GM19238 (cell line): Measurements from ENCODE around the gene LGALS8.
"Not testable (repeated sequence)": the region's sequence is repeated elsewhere in the genome, so short reads cannot be mapped to it uniquely, and the experiment has no call there.

Source experiments
- DNase-seq: peaks from one replicate; pipeline ENCODE4 v3.0.0; 2011; ENCODE audit warnings: low spot score; ENCODE audit not compliant: insufficient read length

LGALS8 gene

DNA sequence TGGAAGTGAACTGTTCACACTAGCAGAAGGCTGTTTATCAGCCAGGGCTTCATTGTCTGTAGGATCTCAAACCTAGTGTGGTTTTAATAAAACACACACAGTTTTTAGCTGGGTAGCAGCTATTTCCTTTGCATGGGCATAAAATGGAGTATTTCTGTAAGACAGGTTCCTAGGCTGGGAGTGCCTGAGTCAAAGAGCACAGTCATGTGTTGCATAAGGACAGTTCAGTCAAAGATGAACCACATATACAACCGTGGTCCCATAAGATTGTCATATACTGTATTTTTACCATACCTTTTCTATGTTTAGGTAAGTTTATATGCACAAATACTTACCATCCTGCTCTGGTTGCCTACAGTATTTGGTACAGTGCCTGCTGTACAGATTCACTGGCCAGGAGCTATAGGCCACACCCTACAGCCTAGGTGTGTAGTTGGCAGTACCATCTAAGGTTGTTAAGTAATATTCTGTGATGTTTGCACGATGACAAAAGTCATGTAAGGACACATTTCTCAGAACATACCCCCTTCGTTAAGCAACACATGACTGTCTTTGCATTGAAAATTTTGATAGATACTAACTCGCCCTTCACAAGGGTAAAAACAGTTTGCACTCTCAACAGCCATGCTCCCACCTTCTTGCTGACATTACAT, 17.2 kb downstream of the LGALS8 start:
- DNase-seq = no peak

DNA sequence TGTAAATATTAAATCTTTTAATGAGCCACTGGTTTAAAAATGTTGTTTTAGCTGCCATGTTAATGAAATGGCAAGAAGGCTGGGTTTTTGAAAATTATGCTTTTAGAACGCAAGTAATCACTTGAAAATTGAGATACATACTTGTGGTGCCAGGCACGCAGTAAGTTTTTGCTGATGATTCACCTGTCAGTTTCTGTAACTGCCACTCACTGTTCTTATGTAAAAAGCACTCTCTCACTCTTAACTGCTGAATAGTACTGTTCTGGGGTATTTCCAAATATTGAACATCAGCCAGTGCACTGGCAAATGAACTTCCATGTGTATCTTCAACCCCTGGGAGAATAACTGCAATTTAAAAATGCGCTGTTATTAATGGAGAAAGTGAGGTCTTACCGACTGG, 17.9 kb downstream of the LGALS8 start:
- DNase-seq = no peak

DNA sequence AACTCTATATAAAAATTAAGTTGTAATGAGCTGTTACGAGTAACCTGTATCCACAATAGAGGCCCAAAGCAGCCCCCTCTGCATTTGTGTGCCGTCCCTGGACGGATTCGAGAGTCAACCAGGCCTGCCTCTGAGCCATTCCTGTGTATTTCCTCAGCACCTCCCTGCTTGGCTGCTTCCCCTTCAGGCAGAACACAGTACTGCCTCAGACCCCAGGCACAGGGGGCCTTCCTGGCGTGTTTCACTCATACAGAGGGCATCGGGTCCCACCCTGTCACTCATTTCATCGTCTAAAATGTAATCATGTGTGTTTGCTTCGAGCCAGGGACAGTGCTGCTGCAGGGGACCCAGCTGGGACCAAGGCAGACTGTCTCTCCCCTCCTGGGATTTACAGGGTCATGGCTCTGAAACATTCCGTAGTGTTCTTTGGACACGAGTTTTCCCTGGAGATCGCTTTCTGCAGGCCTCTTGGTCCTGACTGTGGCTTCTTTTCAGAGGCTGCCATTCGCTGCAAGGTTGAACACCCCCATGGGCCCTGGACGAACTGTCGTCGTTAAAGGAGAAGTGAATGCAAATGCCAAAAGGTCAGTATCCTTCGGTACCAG, 19.4 kb downstream of the LGALS8 start:
- DNase-seq = no peak

DNA sequence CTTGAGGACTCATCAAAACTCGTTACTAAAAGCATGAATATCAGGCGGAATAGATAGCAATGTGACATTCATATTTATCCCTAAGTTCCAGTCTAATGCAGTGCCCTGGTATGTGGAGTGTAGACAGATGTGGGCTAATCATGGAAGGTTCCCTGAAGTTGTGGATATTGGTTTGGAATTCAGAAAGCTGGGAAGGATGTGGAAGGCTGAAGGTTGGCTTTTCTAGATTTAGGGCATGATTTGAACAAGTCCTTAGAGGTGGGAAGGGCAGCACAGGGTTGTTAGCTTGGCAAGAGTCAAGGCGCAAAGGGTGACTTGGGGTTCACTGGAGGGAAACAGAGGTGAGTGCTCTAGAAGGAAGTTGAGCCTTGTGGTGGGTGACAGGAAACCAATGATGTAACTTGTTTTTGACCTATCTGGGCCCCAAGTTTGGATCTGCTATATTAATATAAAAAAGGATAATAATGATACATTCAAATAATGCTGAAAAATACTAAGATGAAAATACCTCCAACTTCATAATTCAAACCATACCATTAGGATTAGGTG, 21.9 kb downstream of the LGALS8 start:
- DNase-seq = no peak

DNA sequence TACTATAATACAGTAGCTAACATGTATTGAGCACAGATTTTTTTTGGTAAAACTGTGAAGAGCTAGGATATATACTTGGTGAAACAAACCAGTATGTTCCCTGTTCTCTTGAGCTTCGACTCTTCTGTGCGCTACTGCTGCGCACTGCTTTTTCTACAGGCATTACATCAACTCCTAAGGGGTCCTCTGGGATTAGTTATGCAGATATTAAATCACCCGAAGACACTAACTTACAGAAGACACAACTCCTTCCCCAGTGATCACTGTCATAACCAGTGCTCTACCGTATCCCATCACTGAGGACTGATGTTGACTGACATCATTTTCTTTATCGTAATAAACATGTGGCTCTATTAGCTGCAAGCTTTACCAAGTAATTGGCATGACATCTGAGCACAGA, 24.7 kb downstream of the LGALS8 start:
- DNase-seq = no peak

DNA sequence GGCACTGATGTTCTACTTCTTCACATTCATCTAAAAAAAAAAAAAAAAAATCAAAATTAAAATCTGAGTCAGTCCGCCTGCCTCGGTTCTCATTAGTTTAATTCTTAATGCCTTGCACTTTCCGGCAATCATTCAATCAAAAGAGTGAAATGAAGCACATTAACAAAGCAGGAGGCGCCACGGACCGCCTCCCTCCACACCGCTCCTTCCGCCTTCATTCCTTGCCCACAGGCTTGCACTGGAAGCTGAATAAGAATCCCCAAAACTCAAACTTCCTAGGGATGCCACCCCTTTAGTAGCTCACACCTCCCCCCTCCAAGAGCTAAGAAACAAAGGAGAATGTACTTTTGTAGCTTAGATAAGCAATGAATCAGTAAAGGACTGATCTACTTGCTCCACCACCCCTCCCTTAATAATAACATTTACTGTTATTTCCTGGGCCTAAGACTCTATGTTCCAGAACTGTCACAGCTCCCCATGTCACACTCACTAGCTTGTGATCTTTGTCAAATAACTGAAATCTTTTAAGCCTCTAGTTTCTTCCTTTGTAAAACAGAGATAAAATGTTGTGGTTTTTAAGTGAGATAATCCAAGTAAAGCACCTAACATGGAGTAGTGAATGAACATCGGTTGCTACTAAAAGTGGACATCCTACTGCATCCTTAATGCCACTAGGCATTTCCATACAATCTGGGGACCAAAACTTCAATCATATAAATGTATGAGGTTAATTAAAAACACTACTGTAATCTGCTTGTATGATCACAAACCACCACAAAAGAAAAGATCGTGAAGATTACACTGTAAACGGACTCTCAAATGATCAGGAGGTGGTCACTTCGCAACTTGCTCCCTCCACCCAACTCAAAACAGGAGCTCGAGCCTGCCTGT, 27.4 kb downstream of the LGALS8 start:
- no peak for DNase-seq

DNA sequence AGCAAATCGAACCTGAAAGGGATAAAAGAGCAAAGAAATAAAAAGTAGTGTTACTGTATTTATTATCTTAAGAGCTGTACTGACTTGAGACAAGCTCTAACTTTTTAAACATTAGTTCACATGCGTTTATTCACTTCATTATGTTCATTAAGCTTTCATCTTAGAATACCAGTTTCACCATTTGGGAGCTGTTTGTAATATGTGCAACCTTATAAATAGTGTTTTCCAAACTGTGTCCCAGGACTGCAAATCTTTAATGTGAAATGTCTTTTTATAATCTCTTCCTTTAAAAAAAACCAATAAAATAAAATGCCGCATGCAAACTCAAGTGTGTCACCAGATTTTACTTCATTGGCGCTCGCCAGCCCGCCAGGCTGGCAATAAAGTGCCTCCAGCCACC, 28.3 kb downstream of the LGALS8 start:
- no peak for DNase-seq

DNA sequence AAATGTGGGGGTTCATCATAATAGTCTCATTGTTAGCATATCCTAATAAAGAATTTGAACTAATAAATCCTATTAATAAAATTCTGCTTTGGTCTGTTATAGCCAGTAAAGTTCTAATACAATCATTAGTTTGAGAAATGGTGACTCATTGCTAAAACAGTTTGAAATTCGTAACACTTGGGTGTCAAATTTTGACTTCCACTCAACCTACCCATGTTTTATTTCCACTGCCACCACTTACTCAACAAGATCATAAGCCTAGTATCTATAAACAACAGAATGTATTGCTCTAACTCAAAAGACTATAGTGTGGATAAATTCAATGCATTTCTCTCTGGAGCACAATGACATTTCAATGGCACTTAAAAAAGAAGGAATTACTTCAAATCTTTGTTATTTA, 29.1 kb downstream of the LGALS8 start:
- no peak for DNase-seq

DNA sequence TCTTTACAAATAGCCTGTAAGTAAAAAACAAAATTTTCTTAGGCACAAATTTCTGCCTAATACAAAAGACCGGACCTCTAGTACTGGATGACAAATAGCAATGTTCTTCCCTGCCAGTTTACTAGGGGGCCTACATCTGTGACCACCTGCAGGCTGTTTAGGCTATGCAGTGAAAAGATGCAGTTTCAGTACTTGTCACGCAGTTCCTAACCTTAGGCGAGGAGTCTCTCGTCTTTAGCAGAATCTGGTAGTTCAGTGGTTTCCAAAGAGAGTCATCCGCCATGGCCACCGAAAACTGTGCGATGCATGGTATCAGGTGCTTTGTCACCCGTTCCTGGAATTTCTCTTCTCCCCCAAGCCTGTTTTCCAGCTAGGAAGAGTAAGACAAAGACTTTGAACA, 29.6 kb downstream of the LGALS8 start:
- DNase-seq = no peak

DNA sequence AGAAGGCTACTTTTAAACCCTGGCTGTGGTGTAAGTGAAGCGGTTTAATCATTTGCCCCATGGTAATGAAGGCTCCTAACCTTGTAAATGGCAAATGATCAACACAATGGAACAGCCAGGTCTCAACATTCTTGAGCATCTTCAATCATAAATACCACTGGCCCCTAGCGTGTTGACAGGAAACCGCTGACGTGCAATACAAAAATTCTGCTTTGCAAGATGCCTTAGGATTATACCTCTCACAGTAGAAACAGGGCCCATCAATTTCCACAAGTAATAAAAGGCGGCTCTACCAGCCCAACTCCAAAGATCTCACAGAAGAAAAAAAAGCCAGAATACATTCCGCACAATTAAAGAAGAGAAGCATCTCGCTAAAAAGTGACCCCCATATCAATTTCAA, 32.8 kb downstream of the LGALS8 start:
- no peak for DNase-seq

DNA sequence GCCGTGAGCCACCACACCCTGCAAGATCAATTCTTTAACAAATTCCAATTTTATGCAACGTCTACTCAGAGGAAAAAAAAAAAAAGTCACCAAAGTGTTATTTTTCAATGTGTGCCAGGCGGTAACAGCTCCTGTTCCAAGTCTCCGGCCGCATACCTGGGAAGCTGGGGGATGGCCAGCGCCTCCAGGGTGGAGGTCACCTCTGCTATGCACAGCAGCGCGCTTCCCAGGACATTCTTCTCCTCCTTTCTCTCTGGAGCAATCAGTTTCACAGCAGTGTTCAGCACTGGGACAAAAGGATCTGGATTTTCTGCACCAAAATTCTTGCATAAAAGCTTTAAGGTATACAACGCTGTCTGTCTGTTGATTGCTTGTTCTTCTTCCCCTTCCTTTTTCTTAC, 34.3 kb downstream of the LGALS8 start:
- DNase-seq = no peak

DNA sequence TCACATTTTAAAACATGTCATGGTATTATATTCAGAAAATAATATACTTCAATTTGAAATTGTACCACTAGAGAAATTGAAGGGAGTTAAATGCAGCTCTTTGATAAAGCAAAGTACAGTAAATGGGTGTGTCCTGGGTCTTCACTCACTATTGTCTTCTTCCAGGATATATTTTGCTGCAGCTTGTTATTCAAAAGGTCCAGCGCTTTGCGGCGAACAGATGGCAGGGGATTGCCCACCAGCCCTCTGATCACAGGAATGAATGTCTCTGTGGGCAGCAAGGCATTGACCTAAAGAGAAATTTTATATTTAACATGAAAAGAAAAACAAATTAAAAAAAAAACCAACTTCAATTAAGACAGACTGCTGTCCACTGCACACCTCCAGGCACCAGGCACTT, 35.1 kb downstream of the LGALS8 start:
- DNase-seq = no peak

DNA sequence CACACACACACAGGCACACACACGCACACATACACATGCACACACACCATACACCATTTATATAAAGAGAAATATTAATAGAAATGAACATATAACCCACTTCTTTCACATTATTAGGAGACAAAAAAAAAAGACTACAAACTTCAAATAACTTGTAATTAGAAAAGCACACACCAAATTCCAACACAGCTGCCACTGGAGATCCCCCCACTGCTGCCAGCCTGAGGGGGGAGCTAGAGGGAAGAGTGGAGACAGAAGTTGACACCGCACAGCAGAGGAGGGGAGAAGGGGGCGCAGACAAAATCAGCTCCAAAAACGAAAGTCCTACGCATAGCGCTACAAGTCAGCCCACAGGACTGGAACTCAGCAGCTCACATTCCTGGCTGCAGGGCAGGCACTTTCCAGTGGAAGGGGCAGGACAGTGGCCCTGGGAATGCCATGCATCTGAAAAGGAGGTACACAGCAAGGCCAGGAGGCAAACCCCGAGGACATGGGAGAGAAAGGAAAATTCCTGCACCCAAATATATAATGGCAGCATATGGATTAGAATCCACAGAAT, 36.5 kb downstream of the LGALS8 start:
- no peak for DNase-seq

DNA sequence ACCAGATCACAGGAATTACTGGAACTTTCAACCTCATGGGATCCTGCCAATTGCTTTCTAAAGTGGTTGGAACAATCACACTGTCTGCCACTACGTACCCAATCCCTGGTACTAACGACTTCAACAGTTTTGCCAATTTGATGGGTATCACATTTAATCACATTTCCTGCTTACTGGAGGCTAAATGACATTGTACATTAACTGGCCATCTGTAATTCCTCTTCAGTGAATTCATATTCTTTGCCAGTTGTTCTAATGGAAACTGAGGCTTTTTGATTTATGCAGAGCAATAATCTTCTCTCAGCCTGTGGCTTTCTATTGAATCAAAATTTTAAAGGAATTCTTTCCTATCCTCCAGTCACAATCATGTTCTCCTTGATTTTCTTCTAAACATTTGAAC, 38.2 kb downstream of the LGALS8 start:
- no peak for DNase-seq

DNA sequence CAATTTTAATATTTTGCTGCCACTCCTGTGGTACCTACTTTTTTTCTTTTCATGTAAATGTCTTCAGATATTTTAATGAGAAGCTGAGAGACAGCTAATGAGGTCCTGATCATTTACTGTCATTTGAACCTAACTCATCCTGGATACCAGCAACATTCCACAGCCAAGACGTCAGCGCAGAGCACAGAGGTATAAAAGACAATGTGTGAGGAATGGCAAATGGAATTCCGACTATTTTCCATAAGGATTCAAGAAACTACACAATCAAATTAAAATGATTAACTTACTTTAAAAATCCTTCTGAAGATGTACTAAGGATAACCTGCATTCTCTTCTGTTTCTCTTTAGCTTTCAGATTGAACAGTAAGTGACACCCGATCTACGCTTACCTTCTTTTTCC, 41.7 kb downstream of the LGALS8 start:
- DNase-seq = no peak

DNA sequence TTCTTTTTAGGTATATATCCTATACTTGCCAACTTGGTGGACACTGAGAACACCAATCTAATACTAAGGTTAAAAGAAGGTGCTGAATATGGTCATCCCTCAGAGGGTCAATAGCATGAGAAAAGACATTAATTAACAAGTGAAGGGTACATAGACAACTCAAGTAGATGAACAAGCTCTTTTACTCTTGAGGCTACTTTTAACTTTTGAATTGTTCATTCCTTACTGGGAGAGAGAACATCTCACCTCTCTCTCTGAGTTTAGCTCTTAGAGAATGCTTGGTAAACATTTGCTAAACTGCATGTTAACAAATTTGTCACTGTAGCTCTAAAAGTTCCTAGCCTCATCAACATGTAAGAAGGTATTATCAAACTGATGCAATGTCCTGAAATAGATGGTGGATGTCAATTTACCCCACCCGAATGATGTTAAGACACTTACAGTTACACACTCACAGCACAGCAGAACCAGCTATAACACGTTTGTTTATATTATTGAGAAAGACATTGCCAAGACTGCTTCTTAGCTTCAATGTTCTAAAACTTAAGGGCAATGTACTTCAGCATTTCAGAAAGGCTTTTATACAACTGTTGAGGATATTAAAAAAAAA, 44.6 kb downstream of the LGALS8 start:
- DNase-seq = no peak

DNA sequence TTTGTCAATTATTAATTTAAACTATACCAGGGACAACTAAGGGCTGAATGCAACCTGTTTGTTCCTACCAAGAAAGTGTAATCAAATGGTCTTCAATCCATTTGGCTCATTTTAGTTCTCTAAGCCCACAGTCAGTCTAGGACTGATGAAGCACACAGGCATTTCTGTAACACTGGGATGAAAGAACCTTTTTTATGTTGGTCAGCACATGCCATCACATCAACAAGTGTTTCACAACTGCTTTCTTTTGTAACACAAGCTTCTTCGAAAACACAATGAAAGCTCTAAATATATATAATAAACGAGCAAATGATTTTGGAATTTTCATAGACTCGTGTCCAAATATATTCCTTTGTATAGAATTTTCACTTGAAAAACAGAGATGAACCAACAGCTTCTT, 51.7 kb downstream of the LGALS8 start:
- DNase-seq = no peak

DNA sequence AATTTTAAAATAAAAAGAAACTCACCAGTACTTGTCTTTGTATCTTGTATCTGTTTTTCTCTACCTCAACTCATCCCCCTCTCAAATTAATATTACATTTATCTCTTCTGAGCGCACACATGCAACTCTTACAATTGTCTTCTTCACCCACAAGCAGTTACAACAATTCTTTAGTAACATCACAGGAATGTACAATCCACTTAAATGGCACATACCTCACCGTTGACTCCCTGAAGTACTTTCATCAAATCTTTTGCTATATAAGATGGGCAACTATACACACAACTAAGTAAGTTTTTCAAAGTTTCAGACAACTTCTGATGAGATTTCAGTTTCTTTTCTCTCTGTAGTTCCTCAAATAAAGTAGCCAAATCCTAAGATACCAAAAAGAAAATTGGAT, 52.2 kb downstream of the LGALS8 start:
- DNase-seq = no peak

DNA sequence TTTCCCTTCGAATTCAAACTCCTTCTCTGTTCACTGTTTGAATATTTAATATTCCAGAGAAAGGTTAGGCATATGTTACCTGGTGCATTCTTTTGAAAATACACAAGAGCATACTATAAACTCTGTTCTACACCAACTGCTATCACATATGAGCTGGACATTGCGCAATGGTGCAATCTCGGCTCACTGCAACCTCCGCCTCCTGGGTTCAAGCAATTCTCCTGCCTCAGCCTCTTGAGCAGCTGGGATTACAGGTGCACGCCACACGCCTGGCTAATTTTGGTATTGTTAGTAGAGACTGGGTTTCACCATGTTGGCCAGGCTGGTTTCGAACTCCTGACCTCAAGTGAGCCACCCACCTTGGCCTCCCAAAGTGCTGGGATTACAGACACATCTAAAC, 53.3 kb downstream of the LGALS8 start:
- not testable (repeated sequence) for DNase-seq

DNA sequence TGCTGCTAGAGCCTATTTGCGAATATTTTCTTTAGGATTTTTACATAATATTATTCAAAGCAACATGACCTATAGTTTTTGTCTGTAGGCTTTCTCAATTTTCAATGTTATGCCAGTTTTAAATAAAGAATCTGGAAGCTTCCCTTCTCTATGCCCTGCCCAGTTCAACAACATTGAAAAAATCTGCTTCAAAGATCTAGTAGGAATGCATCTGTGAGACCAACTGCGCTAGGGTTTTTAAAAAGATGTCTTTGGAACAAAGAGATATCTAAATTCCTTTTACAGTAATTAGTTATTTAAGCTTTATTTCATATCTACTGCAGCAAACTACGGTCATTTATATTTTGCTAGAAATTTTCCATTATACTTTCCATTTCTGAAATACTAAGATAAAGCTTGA, 54.9 kb downstream of the LGALS8 start:
- DNase-seq = no peak

DNA sequence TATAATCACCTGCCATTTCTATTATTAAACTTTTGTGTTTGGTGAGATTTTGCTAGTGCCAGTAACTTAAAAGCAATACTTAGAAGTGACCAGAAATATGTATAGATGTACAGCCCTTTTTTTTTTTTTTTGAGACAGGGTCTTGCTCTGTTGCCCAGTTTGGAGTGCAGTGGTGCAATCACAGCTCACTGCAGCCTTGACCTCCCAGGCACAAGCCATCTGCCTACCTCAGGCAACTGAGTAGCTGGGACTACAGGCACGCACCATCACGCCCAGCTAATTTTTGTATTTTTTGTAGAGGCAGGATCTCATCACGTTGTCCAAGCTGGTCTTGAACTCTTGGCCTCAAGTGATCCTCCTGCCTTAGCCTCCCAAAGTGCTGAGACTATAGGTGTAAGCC, 56.6 kb downstream of the LGALS8 start:
- not testable (repeated sequence) for DNase-seq

DNA sequence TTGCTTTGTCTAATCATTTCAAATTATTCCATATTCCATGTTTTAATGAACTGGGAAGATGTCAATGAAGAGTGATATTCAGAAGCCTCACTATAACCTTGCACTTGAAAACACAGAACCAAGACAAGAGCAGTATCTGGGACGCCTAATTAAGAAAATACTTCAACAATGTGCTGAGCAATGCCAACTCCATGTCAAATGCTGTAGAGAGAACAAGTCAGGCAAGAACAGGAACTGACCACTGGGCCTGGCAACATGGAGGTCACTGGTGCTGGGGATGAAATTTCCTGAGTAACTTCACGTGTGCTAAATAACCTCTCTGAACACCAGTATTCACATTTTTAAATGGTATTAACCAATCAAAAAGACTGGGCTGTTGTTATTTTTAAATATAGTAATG, 57.7 kb downstream of the LGALS8 start:
- DNase-seq = no peak
